ENCODE results near the gene RAPGEF1.

RAPGEF1 gene

GRCh38 chr9:131752231-131752884, 12.5 kb upstream of the RAPGEF1 start:
- DNase-seq (ENCODE audit: low read depth in 1 of 2, low spot score in 1 of 2), result no peak

DNA sequence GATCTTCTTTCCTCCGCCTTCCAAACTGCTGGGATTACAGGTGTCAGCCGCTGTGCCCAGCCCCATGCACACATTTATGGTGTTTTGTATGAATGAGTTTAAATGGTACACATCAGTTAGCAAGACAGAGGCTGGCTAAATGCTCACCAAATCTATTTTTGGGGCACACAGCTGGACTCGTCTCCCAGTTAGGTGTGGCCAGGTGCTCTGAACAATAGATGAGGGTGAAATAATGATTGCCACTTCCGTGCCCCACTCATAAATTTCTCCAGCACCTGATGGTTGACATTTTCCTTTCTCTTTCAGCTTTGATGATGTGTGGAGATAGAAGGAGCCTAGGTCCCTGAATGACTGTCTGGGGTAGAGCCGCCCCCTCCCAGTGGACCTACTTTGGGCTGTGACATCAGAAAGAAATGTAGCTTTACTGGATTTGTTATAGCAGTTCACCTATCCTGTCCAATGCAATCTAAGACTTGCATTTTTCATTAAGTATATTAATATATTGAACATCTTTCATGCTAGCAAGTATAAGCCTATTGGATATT, 8.6 kb upstream of the RAPGEF1 start:
- DNase-seq (ENCODE audit: low read depth in 1 of 2, low spot score in 1 of 2), result no peak

- DNase-seq (ENCODE audit: low read depth in 1 of 2, low spot score in 1 of 2), result no peak
Measured at GRCh38 chr9:131747352-131747751, 7.5 kb upstream of the RAPGEF1 start.

GRCh38 chr9:131745610-131746009, 5.7 kb upstream of the RAPGEF1 start:
- DNase-seq (ENCODE audit: low read depth in 1 of 2, low spot score in 1 of 2), result no peak

- no peak for DNase-seq (ENCODE audit: low read depth in 1 of 2, low spot score in 1 of 2)
Measured at GRCh38 chr9:131744720-131745201, 4.9 kb upstream of the RAPGEF1 start.

DNA sequence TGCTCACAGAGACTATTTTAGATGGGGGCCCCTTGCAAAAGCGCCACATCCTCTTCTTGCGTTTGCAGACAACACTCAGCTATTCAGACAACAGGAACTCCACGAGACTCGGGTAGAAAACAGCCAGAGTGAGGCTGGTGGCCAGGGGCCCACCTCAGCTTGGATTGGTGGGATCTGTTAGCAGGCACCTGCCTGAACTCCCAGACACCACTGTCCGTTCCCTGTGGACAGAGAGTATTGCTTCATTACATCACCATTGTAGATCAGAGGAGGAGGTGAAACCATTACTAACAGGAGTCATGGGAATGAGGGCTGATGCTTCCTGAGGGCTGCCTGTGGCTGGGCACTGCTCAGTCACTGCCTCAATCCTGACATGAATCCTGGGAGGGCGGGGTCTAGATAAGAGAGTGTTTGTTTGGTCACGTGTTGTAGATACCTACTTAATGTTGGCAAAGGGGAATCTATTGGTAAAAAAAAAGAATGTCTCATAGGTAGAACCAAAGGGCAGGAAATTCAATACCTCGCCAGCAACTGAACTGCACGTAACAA, 4.4 kb upstream of the RAPGEF1 start:
- DNase-seq (ENCODE audit: low read depth in 1 of 2, low spot score in 1 of 2), result no peak

- no peak for DNase-seq (ENCODE audit: low read depth in 1 of 2, low spot score in 1 of 2)
Measured at GRCh38 chr9:131743501-131743900, 3.6 kb upstream of the RAPGEF1 start.

DNA sequence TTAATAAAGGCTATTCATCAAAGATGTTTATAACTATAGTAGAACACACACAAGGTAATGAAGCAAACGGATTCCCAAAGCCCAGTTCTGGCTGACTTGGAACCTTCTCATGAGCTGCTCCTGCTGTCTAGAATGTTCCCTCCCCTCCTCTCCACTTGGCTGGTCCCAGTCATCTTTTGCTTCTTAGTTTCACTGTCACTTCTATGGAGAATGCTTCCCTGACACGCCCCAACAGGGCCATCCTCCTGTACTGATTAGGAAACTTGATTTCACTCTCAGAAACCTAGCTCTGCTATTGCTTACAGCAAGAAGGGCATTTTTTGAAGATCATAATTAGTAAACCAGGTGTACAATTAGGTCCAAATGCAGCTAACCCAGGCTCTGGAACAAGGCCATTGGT, 3.2 kb upstream of the RAPGEF1 start:
- DNase-seq (ENCODE audit: low read depth in 1 of 2, low spot score in 1 of 2), result no peak

GRCh38 chr9:131740898-131741297, 1.0 kb upstream of the RAPGEF1 start:
- DNase-seq (ENCODE audit: low read depth in 1 of 2, low spot score in 1 of 2), result no peak

- no peak for DNase-seq (ENCODE audit: low read depth in 1 of 2, low spot score in 1 of 2)
Measured at GRCh38 chr9:131739133-131739958, 530 bp downstream of the RAPGEF1 start.

DNA sequence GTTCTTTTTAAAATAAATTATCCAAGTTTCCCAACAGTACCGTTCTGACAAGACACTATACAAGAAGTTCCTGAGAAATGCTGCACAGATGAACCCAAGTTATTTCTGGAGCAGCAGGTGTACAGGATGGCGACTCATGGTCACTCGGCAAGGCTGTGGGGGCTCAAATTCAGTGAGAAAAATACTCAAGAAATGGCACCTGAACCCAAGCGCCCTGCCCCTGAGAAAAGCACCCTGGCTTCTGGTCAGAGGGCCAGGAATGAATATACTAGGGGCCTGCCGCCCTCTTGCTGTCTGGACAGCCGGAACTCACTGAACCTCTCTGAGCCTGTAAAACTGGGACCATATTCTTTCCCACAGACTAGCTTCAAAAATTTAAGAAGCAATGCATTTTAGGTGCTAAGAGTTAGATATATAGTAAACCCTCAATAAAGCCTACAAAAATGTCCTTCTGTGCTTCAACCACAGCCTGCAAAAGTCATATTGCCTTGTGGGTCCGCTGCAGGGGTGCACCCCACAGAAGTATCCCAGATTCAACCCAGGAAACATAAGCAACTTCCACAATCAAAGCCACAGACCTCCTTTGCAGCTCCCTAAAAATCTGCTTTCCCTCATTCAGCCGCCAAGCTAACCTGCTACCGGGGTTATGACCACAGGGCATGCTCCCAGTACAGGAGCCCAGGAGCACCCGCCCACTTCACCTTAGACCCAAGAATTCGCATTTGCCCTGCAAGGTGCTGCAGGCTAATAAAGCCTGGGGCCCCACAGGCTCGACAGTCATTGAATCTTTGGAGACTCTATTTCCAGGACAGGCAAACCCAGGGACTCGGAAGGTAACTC, 1.4 kb downstream of the RAPGEF1 start:
- DNase-seq (ENCODE audit: low read depth in 1 of 2, low spot score in 1 of 2), result no peak

GRCh38 chr9:131737426-131737825, 2.5 kb downstream of the RAPGEF1 start:
- no peak for DNase-seq (ENCODE audit: low read depth in 1 of 2, low spot score in 1 of 2)

DNA sequence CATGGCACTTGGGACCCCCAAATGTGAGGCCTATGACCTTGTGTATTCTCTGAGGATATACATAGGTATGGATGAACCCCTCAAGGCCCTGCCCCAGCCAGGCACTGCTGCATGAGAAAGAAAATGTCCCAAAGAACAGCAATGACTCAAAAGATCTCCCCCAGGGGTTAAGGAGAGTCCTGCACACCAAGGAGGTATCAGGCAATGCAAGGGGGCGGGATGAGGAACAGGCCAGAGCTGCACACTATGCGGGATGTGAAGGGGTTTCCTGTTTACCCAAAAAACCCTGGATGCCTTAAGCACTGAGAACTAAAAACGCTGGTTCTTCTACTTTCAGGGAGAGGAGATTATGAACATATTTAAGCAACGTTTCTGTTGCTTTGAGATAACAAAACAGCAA, 3.4 kb downstream of the RAPGEF1 start:
- DNase-seq (ENCODE audit: low read depth in 1 of 2, low spot score in 1 of 2), result no peak

- DNase-seq (ENCODE audit: low read depth in 1 of 2, low spot score in 1 of 2), result no peak
Measured at GRCh38 chr9:131735238-131736128, 4.4 kb downstream of the RAPGEF1 start.

DNA sequence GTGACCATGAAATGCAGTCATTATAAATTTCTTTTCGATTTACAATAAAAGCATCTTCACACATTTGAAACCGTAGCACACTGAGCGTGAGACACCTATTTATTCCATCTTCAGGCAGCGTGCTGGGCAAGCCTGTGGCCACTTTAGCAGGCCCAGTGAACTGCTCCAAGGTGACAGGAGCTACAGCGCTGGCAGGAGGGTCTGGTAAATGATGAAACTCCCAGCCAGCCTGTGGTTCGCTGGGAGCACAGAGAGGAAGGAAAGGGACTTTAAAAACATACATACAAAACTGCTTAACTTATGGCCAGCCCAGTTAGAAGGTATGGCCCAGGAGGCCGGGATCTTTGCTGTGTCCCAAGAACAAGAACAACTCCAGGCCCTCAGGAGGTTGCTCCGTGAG, 5.1 kb downstream of the RAPGEF1 start:
- DNase-seq (ENCODE audit: low read depth in 1 of 2, low spot score in 1 of 2), result no peak

GRCh38 chr9:131734165-131734610, 5.7 kb downstream of the RAPGEF1 start:
- no peak for DNase-seq (ENCODE audit: low read depth in 1 of 2, low spot score in 1 of 2)

DNA sequence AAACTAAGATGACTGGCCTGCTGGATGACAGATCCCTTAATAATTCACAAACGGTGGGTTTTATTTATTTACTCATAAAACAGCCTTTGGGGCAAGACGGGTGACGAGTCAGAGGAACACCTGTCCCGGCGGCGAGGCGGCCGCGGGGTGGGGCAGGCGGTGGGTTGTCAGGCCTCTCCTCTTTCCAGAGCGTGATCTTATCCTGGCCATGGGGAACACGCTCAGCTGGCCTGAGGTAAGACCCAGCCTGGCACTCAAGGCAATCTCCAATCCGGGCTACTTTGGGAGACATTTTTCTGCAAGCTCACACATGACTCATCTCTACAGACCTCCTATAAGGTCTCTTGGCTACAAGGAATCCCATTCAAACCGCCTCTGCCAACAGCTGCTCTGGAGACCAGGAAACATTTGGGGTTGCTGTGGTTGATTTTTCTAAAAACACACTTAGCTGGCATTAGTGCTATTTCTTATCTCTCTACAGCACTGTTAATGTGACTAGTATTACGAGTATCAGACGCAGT, 6.3 kb downstream of the RAPGEF1 start:
- no peak for DNase-seq (ENCODE audit: low read depth in 1 of 2, low spot score in 1 of 2)

- DNase-seq (ENCODE audit: low read depth in 1 of 2, low spot score in 1 of 2), result no peak
Measured at GRCh38 chr9:131732636-131733289, 7.1 kb downstream of the RAPGEF1 start.

DNA sequence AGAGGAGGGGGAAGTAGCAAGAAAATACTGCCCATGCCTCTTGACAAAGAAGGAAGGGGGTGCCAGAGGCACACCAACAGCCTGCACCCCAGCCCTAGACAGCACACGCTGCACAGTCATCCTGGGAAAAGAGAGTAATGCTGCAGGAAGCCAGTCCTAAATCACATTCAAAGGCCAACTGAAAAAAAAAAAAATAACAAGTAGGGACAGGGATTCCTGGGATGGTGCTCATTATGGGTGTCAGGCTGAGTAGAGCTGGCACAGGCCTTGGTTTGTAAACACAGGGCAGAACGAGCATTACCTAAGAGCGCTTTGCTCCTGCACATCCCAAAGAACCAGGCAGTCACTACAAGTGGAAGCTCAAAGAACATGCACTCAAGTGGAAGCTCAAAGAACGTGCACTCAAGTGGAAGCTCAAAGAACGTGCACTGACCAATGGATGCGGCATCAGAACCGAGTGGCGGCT, 7.8 kb downstream of the RAPGEF1 start:
- no peak for DNase-seq (ENCODE audit: low read depth in 1 of 2, low spot score in 1 of 2)

Data from activated CD4-positive, alpha-beta T cell treated with anti-CD3 and anti-CD28 coated beads, Interleukin-2, amount 50 U/mL, for 24 hours (primary cell).